ENCODE results near the gene MEF2C. TPM values are rescaled to one million over a fixed set of nuclear protein-coding genes. Genes with fewer than 3 reads are reported as not detected.

The MEF2C gene
- total RNA-seq, 2 donors from 2014 or later = 0.77 TPM; not detected in 1

DNA sequence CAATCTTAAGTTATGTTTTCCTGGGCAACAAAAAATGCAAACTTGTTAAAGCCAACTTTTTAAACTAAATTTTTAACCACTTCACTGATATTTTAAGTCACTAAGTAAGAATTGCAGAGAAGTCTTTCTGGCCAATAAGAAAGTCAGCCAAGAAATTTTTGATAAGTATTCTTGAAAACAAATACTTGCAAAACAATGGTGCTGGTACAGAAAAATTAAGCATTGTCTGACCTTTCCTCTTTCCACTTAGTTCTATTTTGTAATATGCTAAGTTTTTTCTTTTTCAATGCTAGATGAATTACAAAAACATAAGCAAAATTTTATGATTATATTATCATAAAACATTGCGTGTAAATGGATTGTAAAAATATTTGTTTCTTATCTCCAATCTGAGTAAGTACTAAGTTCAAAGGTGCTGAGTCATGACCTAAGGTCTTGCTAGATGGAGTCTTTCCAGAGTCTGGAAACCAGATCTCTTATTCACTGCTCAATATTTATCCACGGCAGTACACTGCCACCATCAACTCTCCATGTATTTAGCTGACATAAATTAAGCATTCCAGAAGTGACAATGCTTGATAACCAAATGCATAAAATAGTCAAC is 139.7 kb downstream of the MEF2C start:
- no peaks in the 10 kb centered on the region for H3K36me3 Mint-ChIP-seq (ENCODE audit: low read depth)
- peaks cover 8% of the 10 kb centered on the region for H3K27me3 Mint-ChIP-seq
- no peaks in the 10 kb centered on the region for H3K4me1 Mint-ChIP-seq
- H3K4me3 Mint-ChIP-seq = no peak overlapping the region
- H3K9me3 Mint-ChIP-seq = no peaks in the 10 kb centered on the region
- H3K27ac Mint-ChIP-seq = no peak overlapping the region
- ATAC-seq (replicated peaks) = no peak

DNA sequence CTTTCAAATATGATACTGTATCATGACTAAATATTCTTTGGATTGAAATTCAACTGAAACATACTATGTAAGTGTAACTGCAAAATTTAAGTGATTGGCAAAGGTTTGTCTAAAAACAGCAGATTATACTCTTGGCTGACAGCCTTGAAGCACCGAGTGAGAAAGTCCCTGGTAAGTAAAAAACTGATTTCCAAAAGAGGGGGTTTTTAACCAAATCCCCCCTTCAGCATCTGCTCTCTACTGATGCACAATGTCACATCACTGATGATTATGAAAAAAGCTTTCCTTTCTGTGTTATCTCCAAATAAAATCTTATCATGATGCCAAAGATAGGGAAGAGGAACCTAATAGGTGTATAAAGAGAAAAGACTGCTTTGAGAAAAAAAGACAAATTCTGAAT is 141.0 kb downstream of the MEF2C start:
- no peaks in the 10 kb centered on the region for H3K4me1 Mint-ChIP-seq
- no peaks in the 10 kb centered on the region for H3K9me3 Mint-ChIP-seq
- no peak overlapping the region for H3K4me3 Mint-ChIP-seq
- no peaks in the 10 kb centered on the region for H3K36me3 Mint-ChIP-seq (ENCODE audit: low read depth)
- no peak overlapping the region for H3K27ac Mint-ChIP-seq
- peaks cover 8% of the 10 kb centered on the region for H3K27me3 Mint-ChIP-seq
- no peak for ATAC-seq (replicated peaks)

DNA sequence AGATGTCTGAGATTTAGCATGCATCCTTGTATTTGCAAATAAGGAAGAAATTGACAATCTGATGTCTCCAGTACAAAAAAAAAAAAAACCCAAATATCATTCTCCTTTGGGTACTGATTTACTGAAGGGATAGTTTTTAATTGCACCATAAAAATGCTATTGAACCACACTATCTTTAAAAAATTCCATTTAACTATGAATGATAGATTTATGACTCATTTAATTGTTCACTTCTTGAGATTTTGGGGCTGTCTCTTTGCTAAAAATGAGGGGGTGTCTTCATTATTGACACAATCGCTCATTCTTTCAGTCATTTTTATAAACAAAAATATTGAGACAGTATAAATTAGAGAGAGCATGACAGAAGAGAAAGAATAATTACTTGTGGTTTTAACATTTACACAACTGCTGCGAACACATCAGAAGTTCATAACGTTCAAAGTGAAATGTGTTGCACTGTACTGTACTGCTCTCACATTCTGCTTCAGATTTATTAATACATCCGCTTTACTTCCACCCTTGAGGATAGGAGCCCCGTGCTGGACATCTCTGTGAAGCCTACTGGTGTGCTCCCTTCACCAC is 142.3 kb downstream of the MEF2C start:
- Mint-ChIP-seq H3K9me3 (no peaks in the 10 kb centered on the region), H3K4me3 (no peak overlapping the region), H3K27ac (no peak overlapping the region), H3K27me3 (peaks cover 8% of the 10 kb centered on the region), H3K36me3 (ENCODE audit: low read depth) (no peaks in the 10 kb centered on the region), H3K4me1 (no peaks in the 10 kb centered on the region)
- ATAC-seq (replicated peaks) = no peak

DNA sequence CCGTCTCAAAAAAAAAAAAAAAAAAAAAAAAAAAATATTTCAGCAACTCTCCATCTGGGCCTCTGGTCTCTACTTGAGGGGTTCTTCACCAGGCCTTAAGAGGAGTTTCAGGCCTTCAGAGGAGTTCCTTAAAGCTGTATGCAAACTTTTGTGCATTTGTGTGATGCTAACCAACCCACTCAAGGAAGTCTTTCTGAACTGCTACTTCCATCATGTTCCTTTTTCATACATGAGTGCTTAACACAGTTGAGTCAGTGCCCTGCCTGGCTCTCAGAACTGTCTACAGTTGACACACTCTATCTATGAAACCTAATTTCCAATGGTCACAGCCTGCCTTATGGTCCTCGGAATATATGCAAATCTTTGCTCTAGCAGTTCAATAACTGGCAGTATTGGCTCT is 146.5 kb downstream of the MEF2C start:
- no peak for ATAC-seq (replicated peaks)
- no peaks in the 10 kb centered on the region for H3K36me3 Mint-ChIP-seq (ENCODE audit: low read depth)
- no peak overlapping the region for H3K4me3 Mint-ChIP-seq
- H3K27me3 Mint-ChIP-seq = peaks cover 6% of the 10 kb centered on the region
- H3K4me1 Mint-ChIP-seq = no peaks in the 10 kb centered on the region
- H3K9me3 Mint-ChIP-seq = no peaks in the 10 kb centered on the region
- H3K27ac Mint-ChIP-seq = no peak overlapping the region

DNA sequence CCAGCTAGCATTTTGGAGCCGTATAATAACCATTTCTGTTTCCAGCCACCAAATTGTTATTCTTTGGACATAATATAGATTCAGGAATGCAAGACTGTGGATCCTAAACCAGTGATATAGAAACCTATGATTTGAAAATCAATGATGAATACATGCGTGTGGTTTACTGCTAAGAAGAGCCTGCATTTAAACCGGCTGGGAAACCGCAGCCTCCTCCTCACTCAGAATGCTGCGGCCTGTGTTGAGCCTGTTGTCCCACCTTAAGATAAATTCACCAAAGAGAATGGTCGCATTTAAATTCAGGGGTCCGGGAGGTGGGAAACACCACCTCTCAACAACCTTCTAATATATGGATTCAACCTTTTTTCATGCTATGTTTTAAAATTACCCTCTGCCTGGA is 148.0 kb downstream of the MEF2C start:
- Mint-ChIP-seq H3K9me3 (no peaks in the 10 kb centered on the region), H3K27me3 (peaks cover 9% of the 10 kb centered on the region), H3K4me3 (no peak overlapping the region), H3K4me1 (no peaks in the 10 kb centered on the region), H3K36me3 (ENCODE audit: low read depth) (no peaks in the 10 kb centered on the region), H3K27ac (no peak overlapping the region)
- ATAC-seq (replicated peaks) = no peak

DNA sequence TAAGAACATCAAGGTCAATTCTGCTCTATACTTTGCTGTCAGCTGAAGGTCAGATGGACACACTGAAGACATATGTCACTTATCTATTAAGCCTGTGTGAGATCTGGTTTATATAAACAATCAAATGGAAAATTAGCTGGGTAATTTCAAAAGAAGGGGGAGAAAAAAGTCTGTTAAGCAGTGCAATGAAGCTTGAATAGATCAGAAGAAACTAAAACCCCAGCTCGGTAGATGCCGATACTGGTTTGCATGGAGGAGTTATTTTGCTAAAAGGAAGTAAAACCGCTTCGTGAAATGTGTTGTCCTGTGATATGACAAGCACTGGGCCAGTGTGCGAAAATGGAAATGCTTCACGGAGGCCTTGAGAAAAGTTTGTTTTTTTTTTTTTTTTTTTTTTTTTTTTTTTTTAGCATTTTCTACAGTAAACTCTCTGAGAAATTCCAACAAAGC is 148.8 kb downstream of the MEF2C start:
- Mint-ChIP-seq H3K4me1 (no peaks in the 10 kb centered on the region), H3K9me3 (no peaks in the 10 kb centered on the region), H3K27me3 (peaks cover 9% of the 10 kb centered on the region), H3K4me3 (no peak overlapping the region), H3K27ac (no peak overlapping the region), H3K36me3 (ENCODE audit: low read depth) (no peaks in the 10 kb centered on the region)
- no peak for ATAC-seq (replicated peaks)

DNA sequence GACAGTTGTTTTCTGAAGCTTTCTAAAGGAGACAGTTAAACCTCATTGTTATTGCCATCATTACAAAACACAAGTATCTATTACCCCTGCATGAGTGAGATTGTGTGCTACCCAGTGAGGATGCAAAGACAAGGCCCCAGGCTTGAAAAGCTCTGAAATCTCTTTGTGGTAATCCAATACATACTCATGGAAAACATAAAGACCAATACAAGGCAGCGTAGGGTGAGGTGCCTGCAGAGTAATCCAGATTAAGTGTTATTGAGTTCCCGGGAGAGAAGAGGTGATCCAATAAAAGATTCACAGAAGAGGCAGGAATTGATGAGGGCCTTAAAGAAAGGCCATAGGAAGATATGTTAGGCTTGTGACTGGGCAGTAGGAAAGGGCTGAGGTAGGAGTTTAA is 150.1 kb downstream of the MEF2C start:
- no peaks in the 10 kb centered on the region for H3K9me3 Mint-ChIP-seq
- H3K4me3 Mint-ChIP-seq = no peak overlapping the region
- ATAC-seq (replicated peaks) = no peak
- H3K27me3 Mint-ChIP-seq = peaks cover 9% of the 10 kb centered on the region
- no peaks in the 10 kb centered on the region for H3K36me3 Mint-ChIP-seq (ENCODE audit: low read depth)
- H3K27ac Mint-ChIP-seq = no peak overlapping the region
- no peaks in the 10 kb centered on the region for H3K4me1 Mint-ChIP-seq

DNA sequence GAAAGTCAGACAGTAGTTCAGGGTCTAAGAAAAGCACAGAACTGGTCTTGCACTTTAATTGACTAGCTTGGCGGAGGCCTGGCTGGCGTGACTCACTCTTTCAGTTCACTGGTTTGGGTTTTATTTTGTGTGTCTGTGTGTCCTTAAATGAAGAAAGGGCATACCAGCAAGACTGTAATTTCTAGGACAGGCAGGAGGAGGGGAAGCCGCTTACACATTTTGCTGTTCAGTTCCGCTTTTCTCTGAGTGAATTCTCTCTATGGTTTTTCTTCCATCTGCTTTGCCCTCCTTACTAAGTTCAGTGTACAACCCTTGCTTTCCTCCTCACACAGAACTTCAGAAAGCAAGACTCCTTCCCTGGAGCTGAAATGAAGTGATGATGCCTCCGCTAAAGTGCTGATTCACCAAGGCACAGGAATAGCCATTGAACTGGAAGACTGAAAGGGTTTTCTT is 150.8 kb downstream of the MEF2C start:
- H3K9me3 Mint-ChIP-seq = no peaks in the 10 kb centered on the region
- no peaks in the 10 kb centered on the region for H3K4me1 Mint-ChIP-seq
- ATAC-seq (replicated peaks) = no peak
- H3K4me3 Mint-ChIP-seq = no peak overlapping the region
- H3K36me3 Mint-ChIP-seq (ENCODE audit: low read depth) = no peaks in the 10 kb centered on the region
- H3K27ac Mint-ChIP-seq = no peak overlapping the region
- H3K27me3 Mint-ChIP-seq = peaks cover 9% of the 10 kb centered on the region

DNA sequence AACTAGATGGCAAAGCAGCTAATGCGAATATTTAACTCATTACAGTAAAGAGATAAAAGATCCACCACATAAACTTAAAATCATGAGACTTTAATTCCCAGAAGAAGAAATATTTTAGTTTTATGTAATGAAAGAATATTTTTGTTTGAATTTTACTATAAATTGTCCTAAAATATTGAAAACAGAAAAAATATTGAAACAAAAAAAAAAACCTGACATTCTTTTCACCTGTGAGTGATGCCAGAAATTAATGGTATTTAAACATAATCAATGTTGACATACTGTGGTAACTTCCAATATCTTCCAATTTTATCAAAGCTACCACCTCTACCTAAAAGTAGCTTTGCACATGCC is 153.2 kb downstream of the MEF2C start:
- peaks cover 16% of the 10 kb centered on the region for H3K27me3 Mint-ChIP-seq
- no peak overlapping the region for H3K4me3 Mint-ChIP-seq
- H3K27ac Mint-ChIP-seq = no peak overlapping the region
- H3K9me3 Mint-ChIP-seq = no peaks in the 10 kb centered on the region
- H3K36me3 Mint-ChIP-seq (ENCODE audit: low read depth) = no peaks in the 10 kb centered on the region
- no peaks in the 10 kb centered on the region for H3K4me1 Mint-ChIP-seq
- no peak for ATAC-seq (replicated peaks)

DNA sequence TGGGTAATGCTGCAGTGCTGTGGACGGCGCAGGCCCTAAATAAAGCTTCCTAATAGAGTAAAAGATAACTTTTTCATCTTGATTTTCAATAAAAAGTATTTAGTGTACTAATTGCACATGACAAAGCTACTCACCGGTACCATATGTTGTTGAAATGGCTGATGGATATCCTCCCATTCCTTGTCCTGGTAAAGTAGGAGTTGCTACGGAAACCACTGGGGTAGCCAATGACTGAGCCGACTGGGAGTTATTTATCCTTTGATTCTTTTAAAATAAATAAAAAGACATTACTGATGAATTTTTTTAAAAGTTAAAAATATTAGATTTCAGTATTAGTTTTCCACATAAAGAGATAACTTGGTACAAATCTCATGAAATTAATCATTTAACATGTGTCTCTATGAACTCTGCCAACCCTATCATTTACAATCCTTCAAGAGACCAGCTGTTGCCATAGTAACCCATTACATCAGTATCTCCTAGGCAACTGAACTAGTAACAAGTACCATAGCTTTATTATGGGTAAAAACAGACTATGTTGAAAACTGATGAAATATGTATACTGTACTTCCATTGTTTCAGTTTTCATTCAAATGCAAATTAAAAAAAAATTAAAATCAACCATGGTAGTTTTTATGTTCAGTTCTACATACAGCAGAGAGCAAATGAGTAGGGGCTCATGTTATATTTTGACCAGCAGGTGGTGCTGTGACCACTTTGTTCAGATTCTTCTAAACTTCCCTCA is 153.7 kb downstream of the MEF2C start:
- Mint-ChIP-seq H3K4me3 (no peak overlapping the region), H3K4me1 (no peaks in the 10 kb centered on the region), H3K27me3 (peaks cover 17% of the 10 kb centered on the region), H3K36me3 (ENCODE audit: low read depth) (no peaks in the 10 kb centered on the region), H3K9me3 (no peaks in the 10 kb centered on the region), H3K27ac (no peak overlapping the region)
- peak; percentile 60 for ATAC-seq (replicated peaks)

DNA sequence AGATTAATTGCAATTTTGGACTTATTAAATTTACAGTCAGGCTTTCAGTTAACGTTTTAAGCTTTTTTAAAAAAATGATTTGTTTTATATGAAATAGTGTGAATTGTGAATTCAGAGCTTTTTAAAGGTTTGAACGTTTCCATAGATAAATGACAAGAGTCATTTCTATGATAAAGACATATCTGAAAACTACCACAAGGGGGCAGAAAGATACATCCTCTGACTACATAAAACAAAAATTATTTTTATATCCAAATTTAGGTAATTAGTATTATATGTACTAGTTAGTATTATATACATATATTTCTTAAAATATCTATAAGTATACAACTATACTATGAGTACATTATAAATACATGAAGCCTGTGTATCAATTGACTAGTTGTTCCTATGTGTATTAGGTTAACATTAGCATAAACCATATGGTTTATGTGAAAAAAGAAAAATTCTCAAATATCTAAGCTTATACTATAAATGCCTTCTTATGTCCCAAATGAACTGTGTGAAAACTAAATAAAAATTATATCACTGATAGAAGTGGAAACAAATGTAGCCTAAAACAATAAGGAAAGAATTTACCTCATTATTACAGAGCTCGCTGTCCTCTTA is 155.2 kb downstream of the MEF2C start:
- Mint-ChIP-seq H3K36me3 (ENCODE audit: low read depth) (no peaks in the 10 kb centered on the region), H3K27me3 (peaks cover 23% of the 10 kb centered on the region), H3K27ac (no peak overlapping the region), H3K4me1 (no peaks in the 10 kb centered on the region), H3K9me3 (no peaks in the 10 kb centered on the region), H3K4me3 (no peak overlapping the region)
- no peak for ATAC-seq (replicated peaks)

DNA sequence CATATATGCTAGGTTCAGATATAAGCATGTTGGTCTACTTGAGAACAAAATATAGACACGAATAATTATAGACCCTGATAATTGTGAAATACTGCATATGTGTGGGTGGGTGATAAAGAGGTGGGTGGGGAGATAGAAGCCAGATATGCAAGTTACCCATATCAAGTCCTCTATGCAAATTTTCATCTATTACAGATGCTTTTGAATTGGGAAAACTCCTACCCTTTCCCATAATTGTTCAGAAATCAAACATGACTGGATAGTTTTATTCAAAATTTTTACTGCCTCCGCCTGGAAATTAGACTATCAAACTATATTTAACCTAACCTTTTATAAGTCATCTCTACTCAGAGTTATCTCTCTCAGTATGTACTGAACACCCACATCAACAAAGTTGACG is 157.5 kb downstream of the MEF2C start:
- H3K27ac Mint-ChIP-seq = no peak overlapping the region
- H3K4me3 Mint-ChIP-seq = no peak overlapping the region
- peaks cover 34% of the 10 kb centered on the region for H3K27me3 Mint-ChIP-seq
- no peaks in the 10 kb centered on the region for H3K4me1 Mint-ChIP-seq
- H3K36me3 Mint-ChIP-seq (ENCODE audit: low read depth) = no peaks in the 10 kb centered on the region
- H3K9me3 Mint-ChIP-seq = no peaks in the 10 kb centered on the region
- no peak for ATAC-seq (replicated peaks)

DNA sequence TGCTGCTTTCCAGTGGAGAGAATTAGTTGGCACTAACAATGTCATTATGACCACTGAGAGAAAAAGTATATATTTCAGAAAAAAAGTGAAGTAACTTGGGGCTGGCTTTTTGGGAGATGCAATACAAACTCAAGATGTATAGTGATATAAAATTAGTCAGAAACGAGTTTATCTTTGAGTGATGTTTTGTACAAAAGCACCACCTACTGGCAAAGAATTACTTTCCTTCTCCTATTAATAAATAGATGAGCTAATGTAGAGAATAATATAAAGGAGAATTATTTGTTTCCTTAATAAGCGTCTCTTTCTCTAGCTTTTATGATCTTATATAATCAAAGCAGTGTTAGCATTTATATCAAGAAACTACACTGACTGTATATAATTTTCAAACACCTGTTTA is 158.8 kb downstream of the MEF2C start:
- no peak for ATAC-seq (replicated peaks)
- no peak overlapping the region for H3K4me3 Mint-ChIP-seq
- no peaks in the 10 kb centered on the region for H3K4me1 Mint-ChIP-seq
- H3K27ac Mint-ChIP-seq = no peak overlapping the region
- no peaks in the 10 kb centered on the region for H3K36me3 Mint-ChIP-seq (ENCODE audit: low read depth)
- H3K9me3 Mint-ChIP-seq = no peaks in the 10 kb centered on the region
- peaks cover 42% of the 10 kb centered on the region for H3K27me3 Mint-ChIP-seq

DNA sequence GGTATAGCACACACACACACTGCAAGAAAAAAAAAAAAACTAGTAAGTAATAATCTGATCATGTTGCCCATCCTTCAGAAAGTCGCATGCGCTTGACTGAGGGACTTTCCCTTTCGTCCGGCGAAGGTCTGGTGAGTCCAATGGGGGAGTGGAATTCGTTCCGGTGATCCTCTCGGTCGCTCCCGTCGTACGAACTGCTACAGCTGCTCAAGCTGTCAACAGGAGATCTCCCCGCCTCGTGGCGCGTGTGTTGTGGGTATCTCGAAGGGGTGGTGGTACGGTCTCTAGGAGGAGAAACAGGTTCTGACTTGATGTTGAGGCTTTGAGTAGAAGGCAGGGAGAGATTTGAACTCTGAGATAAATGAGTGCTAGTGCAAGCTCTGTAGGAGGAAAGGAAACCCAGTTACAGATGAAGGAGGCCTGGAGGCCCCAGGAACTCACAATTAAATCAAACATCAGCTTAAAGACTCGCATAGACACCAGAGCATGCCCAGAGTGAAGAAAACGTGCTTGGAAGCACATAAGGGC is 160.4 kb downstream of the MEF2C start:
- no peaks in the 10 kb centered on the region for H3K9me3 Mint-ChIP-seq
- H3K4me1 Mint-ChIP-seq = no peaks in the 10 kb centered on the region
- peaks cover 55% of the 10 kb centered on the region for H3K27me3 Mint-ChIP-seq
- H3K27ac Mint-ChIP-seq = no peak overlapping the region
- no peak for ATAC-seq (replicated peaks)
- no peak overlapping the region for H3K4me3 Mint-ChIP-seq
- no peaks in the 10 kb centered on the region for H3K36me3 Mint-ChIP-seq (ENCODE audit: low read depth)

DNA sequence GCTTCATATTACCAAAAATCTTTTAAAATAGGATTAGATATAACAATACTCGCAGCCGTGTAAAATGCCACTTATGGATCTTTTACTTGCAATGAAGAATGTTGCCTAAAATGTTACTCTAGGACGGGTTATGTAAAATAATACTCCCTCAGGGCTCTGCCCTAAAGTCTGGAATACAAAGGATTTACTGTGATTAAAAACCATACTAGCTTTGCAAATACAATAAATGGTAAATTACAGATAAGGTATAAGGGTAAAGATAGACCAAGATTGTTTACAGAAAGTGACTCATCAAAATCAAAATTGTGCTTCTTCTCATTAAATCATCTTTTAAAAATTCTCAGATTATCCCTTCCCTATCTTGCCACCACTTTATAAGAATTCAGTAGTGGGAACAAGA is 163.6 kb downstream of the MEF2C start:
- Mint-ChIP-seq H3K4me1 (no peaks in the 10 kb centered on the region), H3K4me3 (no peak overlapping the region), H3K9me3 (no peaks in the 10 kb centered on the region), H3K27me3 (peaks cover 53% of the 10 kb centered on the region), H3K36me3 (ENCODE audit: low read depth) (no peaks in the 10 kb centered on the region), H3K27ac (no peak overlapping the region)
- no peak for ATAC-seq (replicated peaks)

Measured in activated T-helper 17 cell treated with anti-CD3 and anti-CD28 coated beads, Interleukin-2, amount 50 U/mL, for 72 hours (primary cell).